ENCODE data around the gene TTC23.

GRCh38 chr15:99158626-99159412 lies 90.6 kb downstream of the TTC23 start:
- TF ChIP-seq CTCF (IDR thresholded peaks at IDR 0.05) (no peak), EZH2 (IDR thresholded peaks at IDR 0.05) (no peak), EZH2phosphoT487 (IDR thresholded peaks at IDR 0.05) (no peak)

Data from neural progenitor cell (in vitro differentiated cells).